Gastrocnemius medialis (tissue), 4 donors: Measurements from ENCODE around the gene TMEM178A.

Source experiments
- POLR2A ChIP-seq, 2 donors: fragments of 450-650 bp; IDR thresholded peaks; one replicate each; pipeline ENCODE4 v1.6.1; 2017; ENCODE audit warnings: antibody characterized with exemption in 2 of 2, mild to moderate bottlenecking in 2 of 2, moderate library complexity in 2 of 2
- TF ChIP-seq, protein P1 (sequence below), 5 experiments: fragments of 450-650 bp in 3 of 5; fragments of 200-600 bp in 2 of 5; sonication (generic) in 2 of 5; IDR thresholded peaks in 4 of 5; conservative IDR thresholded peaks in 1 of 5; 1 replicate in 4 of 5; 2 replicates in 1 of 5; pipeline ENCODE4 v1.5.1; 2016 to 2019; ENCODE audit warnings: antibody characterized with exemption in 5 of 5, mild to moderate bottlenecking in 3 of 5, moderate library complexity in 3 of 5

DNA sequence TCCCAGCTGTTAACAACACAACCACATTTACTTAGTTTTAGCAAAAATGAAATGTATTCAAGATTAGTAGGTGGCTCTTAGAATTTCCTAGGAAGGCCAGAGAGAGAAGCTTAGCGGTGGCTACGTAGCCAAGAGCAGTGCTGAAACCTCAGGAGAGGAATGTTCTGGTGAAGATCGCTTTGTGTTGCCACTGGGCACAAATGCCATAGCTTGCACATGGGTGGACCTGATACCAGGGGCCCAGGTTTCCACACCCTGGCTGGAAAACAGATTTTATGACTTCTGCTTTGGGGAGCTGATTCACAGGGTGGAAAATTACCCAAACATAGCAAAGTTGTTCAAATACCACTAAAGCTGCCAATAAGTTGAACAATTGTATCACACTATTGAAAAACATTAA is 69.9 kb downstream of the TMEM178A start:
- TF ChIP-seq, protein P1, sequence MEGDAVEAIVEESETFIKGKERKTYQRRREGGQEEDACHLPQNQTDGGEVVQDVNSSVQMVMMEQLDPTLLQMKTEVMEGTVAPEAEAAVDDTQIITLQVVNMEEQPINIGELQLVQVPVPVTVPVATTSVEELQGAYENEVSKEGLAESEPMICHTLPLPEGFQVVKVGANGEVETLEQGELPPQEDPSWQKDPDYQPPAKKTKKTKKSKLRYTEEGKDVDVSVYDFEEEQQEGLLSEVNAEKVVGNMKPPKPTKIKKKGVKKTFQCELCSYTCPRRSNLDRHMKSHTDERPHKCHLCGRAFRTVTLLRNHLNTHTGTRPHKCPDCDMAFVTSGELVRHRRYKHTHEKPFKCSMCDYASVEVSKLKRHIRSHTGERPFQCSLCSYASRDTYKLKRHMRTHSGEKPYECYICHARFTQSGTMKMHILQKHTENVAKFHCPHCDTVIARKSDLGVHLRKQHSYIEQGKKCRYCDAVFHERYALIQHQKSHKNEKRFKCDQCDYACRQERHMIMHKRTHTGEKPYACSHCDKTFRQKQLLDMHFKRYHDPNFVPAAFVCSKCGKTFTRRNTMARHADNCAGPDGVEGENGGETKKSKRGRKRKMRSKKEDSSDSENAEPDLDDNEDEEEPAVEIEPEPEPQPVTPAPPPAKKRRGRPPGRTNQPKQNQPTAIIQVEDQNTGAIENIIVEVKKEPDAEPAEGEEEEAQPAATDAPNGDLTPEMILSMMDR (IDR thresholded peaks at IDR 0.05 in 4 of 5, conservative IDR thresholded peaks at IDR 0.05 in 1 of 5) = no peak
- no peak for TF ChIP-seq POLR2A (IDR thresholded peaks at IDR 0.05)
